HEK293T (cell line): ENCODE results near the gene ORC6.
A peak's percentile ranks its signal among the peaks of the same experiment; 100 is the strongest.

Experiments used
- CTCF ChIA-PET: fragments of 350-600 bp; formaldehyde crosslinking; extraction: SDS; loops from one replicate; lab custom pipeline; 2021; ENCODE audit warnings: antibody characterized with exemption, inconsistent platforms; lab: Yijun Ruan, JAX
- POLR2A ChIA-PET: fragments of 350-600 bp; formaldehyde crosslinking; extraction: SDS; loops from one replicate; lab custom pipeline; 2020; ENCODE audit warnings: antibody characterized with exemption, inconsistent platforms; lab: Yijun Ruan, JAX
- DNase-seq: peaks from one replicate; pipeline ENCODE4 v3.0.0; 2012; ENCODE audit warnings: mixed read lengths; ENCODE audit errors: extremely low spot score
- ARNT ChIP-seq: fragments of 450-650 bp; IDR thresholded peaks from 2 replicates; pipeline ENCODE4 v1.6.1; 2017; ENCODE audit warnings: mild to moderate bottlenecking
- BHLHE40 ChIP-seq: fragments of 450-650 bp; IDR thresholded peaks from 2 replicates; pipeline ENCODE4 v1.6.1; 2016; ENCODE audit warnings: mild to moderate bottlenecking, moderate library complexity, borderline replicate concordance
- CTBP1 ChIP-seq: fragments of 450-650 bp; IDR thresholded peaks from 2 replicates; pipeline ENCODE4 v1.6.1; 2016; ENCODE audit warnings: borderline replicate concordance
- ELF4 ChIP-seq: fragments of 450-650 bp; IDR thresholded peaks from 2 replicates; pipeline ENCODE4 v1.6.1; 2017; ENCODE audit warnings: antibody characterized with exemption
- FOXA1 ChIP-seq: fragments of 450-650 bp; IDR thresholded peaks from 2 replicates; pipeline ENCODE4 v1.6.1; 2016; ENCODE audit warnings: mild to moderate bottlenecking
- FOXK2 ChIP-seq: fragments of 450-650 bp; IDR thresholded peaks from 2 replicates; pipeline ENCODE4 v1.6.1; 2016; ENCODE audit warnings: mild to moderate bottlenecking
- FOXM1 ChIP-seq: fragments of 450-650 bp; IDR thresholded peaks from 2 replicates; pipeline ENCODE4 v1.6.1; 2017; ENCODE audit warnings: mild to moderate bottlenecking, borderline replicate concordance
- HDGF ChIP-seq: fragments of 450-650 bp; IDR thresholded peaks from 2 replicates; pipeline ENCODE4 v1.6.1; 2017; ENCODE audit warnings: antibody characterized with exemption, borderline replicate concordance
- L3MBTL2 ChIP-seq: fragments of 450-650 bp; conservative IDR thresholded peaks from 2 replicates; pipeline ENCODE4 v1.6.1; 2016; ENCODE audit warnings: mild to moderate bottlenecking
- LEF1 ChIP-seq: fragments of 450-650 bp; IDR thresholded peaks from 2 replicates; pipeline ENCODE4 v1.6.1; 2017; ENCODE audit warnings: mild to moderate bottlenecking, borderline replicate concordance
- NFRKB ChIP-seq: fragments of 450-650 bp; IDR thresholded peaks from 2 replicates; pipeline ENCODE4 v1.6.1; 2016; ENCODE audit warnings: mild to moderate bottlenecking, moderate library complexity
- PKNOX1 ChIP-seq: fragments of 450-650 bp; IDR thresholded peaks from 2 replicates; pipeline ENCODE4 v1.6.1; 2016
- SP1 ChIP-seq: fragments of 450-650 bp; IDR thresholded peaks from 2 replicates; pipeline ENCODE4 v1.6.1; 2017
- SUZ12 ChIP-seq: fragments of 450-650 bp; IDR thresholded peaks from 2 replicates; pipeline ENCODE4 v1.6.1; 2016; ENCODE audit warnings: mild to moderate bottlenecking
- TARDBP ChIP-seq: fragments of 450-650 bp; IDR thresholded peaks from 2 replicates; pipeline ENCODE4 v1.6.1; 2016
- ZNF384 ChIP-seq: fragments of 450-650 bp; IDR thresholded peaks from 2 replicates; pipeline ENCODE4 v1.6.1; 2016

ORC6 gene

GRCh38 chr16:46689365-46690280, at the start of gene ORC6:
Gene ORC6, plus strand, starts transcription at chr16:46689659. Its CDS starts 47 bp downstream, at chr16:46689706.
- CTCF ChIA-PET = no interaction called here
- TF ChIP-seq HDGF = no peak
- TF ChIP-seq NFRKB = no peak
- TF ChIP-seq FOXM1 = no peak
- TF ChIP-seq SP1 = no peak; the same call in 1 of the 2 replicates
- peak; percentile 56 for TF ChIP-seq L3MBTL2
- no peak for TF ChIP-seq PKNOX1
- TF ChIP-seq FOXA1 = no peak
- no peak for TF ChIP-seq LEF1
- TF ChIP-seq BHLHE40 = no peak
- TF ChIP-seq ELF4 = peak; percentile 32; the same call in 1 of the 2 replicates
- TF ChIP-seq ZNF384 = no peak
- TF ChIP-seq TARDBP = no peak
- no peak for TF ChIP-seq SUZ12
- no peak for TF ChIP-seq FOXK2
- peak; percentile 94 for DNase-seq
- POLR2A ChIA-PET = interaction anchor here (0.6 to 1.7 kb wide), 9 partner anchors 11 to 195 kb away, joined by 3 to 7 read pairs (median 3); partner anchors contain the start of gene GPT2

GRCh38 chr16:46648656-46649055, 40.8 kb upstream of the ORC6 start:
- TF ChIP-seq LEF1 (no peak), ARNT (no peak), NFRKB (no peak), TARDBP (no peak), FOXK2 (no peak), CTBP1 (no peak), HDGF (no peak), SP1 (no peak)
- DNase-seq = no peak
- ChIA-PET CTCF (no interaction called here), POLR2A (no interaction called here)

GRCh38 chr16:46649588-46650253, 39.7 kb upstream of the ORC6 start:
- no peak for TF ChIP-seq ZNF384
- no peak for TF ChIP-seq L3MBTL2
- TF ChIP-seq FOXK2 = no peak
- TF ChIP-seq ARNT = no peak
- no peak for TF ChIP-seq SP1
- ChIA-PET CTCF (no interaction called here), POLR2A (no interaction called here)
- DNase-seq = no peak

GRCh38 chr16:46650254-46650623, 39.2 kb upstream of the ORC6 start:
- CTCF ChIA-PET = no interaction called here
- no peak for DNase-seq
- POLR2A ChIA-PET = no interaction called here
- no peak for TF ChIP-seq HDGF
- TF ChIP-seq ELF4 = no peak
- TF ChIP-seq SUZ12 = no peak
- no peak for TF ChIP-seq ARNT
- TF ChIP-seq FOXK2 = no peak
- no peak for TF ChIP-seq LEF1
- no peak for TF ChIP-seq ZNF384
- TF ChIP-seq TARDBP = no peak
- TF ChIP-seq NFRKB = no peak
- TF ChIP-seq SP1 = no peak

- CTCF ChIA-PET = interaction anchor here (0.5 kb wide), 1 partner anchor 42 kb away, joined by 6 read pairs; no protein-coding TSS in a partner anchor
- POLR2A ChIA-PET = no interaction called here
- TF ChIP-seq SUZ12 = no peak
- TF ChIP-seq SP1 = no peak
- no peak for TF ChIP-seq FOXA1
- TF ChIP-seq BHLHE40 = no peak
- TF ChIP-seq ELF4 = no peak
- no peak for TF ChIP-seq L3MBTL2
- no peak for TF ChIP-seq LEF1
- TF ChIP-seq FOXK2 = no peak
- no peak for TF ChIP-seq TARDBP
- TF ChIP-seq CTBP1 = no peak
- no peak for TF ChIP-seq FOXM1
- TF ChIP-seq ARNT = no peak
- no peak for TF ChIP-seq HDGF
- TF ChIP-seq PKNOX1 = no peak
- no peak for TF ChIP-seq NFRKB
- no peak for TF ChIP-seq ZNF384
- DNase-seq = no peak
These were observed 38.2 kb upstream of the ORC6 start for GRCh38 chr16:46651305-46651704.

GRCh38 chr16:46658925-46659324, 30.5 kb upstream of the ORC6 start:
- ChIA-PET CTCF (interaction anchor here (0.9 kb wide), 1 partner anchor 14 kb away, joined by 3 read pairs; no protein-coding TSS in a partner anchor), POLR2A (no interaction called here)
- TF ChIP-seq ELF4 (no peak), FOXK2 (no peak), HDGF (no peak), ZNF384 (no peak), SP1 (no peak), L3MBTL2 (no peak), PKNOX1 (no peak), BHLHE40 (no peak), ARNT (no peak)
- DNase-seq = no peak
